Middle frontal gyrus (tissue), 1 donor: Measurements from ENCODE around the gene SNF8.

Source experiments
- DNase-seq: peaks from one replicate; pipeline ENCODE4 v3.0.0-alpha.2; 2015; ENCODE audit warnings: low spot score; ENCODE audit errors: extremely low spot score

The SNF8 gene

GRCh38 chr17:48929812-48930165 is 14.9 kb downstream of the SNF8 start:
- no peak for DNase-seq

DNA sequence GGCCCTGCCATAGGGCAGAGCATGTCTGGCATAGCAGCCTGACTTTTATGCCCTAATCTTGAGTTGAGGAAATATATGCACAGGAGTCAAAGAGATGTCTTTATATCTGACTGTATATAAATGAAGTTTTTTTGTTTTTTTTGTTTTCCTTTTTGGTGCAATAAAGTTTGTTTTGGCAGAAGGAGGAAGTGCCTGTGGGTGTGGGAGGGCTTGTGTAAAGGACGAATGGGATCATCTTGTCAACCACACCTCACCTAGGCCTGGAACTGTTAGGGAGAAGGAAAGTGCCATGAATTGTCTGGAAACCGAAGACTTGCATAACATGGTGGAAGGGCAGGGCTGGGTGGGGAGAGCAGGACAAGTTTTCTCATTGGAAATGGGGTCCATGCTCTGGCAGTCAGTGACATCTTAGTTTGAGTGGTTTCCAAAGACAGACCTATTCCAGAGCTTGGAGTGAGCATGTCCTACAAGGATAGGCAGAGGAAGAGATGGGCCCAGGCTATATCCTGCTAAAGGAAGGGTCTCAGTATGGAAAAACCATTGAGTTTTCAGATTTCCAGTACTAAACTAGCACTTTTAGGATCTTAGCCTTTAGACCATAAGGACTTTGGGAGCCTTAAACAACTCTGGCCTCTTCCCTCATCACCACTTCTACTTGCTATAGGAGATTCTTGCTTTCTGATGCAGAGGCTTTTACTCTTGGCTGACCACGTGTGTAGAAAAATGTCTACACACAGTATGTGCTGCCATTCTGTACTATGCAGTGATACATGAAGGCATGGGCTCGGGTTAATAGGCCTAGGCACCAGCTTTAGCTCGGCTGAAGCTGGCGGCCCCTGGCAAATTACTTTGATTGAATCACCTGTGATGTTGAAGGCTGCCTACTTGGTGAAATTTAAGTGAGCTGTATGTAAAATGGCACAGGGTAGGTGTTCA is 15.5 kb downstream of the SNF8 start:
- no peak for DNase-seq

GRCh38 chr17:48927978-48928745 is 16.5 kb downstream of the SNF8 start:
- DNase-seq: no peak

GRCh38 chr17:48925991-48926342 is 18.7 kb downstream of the SNF8 start:
- DNase-seq: no peak

- no peak for DNase-seq
Observed at GRCh38 chr17:48925251-48925990, 19.2 kb downstream of the SNF8 start.

- no peak for DNase-seq
Observed at GRCh38 chr17:48915459-48916282, 29.0 kb downstream of the SNF8 start.

DNA sequence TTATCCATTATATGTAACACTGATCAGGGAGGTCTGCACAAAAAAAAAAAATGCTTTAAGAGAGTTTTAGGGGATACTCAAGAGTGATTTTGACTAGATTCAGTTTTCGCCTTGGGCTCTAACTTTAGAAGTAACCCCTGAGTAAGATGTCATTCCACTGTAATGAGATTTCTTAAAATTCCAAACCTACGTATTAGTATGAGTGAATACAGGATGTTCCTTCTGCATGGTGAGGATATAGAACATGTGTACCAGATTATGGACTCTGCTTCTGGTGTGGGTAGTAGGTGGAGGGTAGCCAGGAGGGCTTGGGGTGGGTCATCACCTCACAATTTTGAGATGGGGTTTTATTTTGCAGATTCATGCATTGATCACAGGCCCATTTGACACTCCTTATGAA is 32.2 kb downstream of the SNF8 start:
- no peak for DNase-seq

GRCh38 chr17:48910370-48910769 is 34.3 kb downstream of the SNF8 start:
- DNase-seq: no peak

DNA sequence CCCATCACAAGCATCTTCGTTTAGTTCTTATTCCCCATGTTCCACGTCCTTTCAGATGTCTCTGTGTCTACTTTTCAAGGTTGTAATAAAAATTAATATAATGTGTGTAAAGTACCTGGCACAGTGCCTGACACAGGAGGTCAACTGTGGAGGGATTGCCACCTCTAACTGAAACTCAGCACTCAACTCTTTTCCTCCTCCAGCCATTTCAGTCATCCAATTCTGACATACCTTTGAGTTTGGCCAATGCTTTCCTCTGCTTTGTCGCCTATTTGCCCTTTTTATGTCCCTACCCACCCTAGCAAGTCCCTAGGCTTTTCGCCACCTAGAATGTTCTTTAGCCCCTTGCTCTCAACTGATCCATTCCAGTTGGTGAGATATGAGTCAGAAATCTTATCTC is 34.9 kb downstream of the SNF8 start:
- DNase-seq: no peak

- DNase-seq: no peak
Observed at GRCh38 chr17:48908853-48909394, 35.7 kb downstream of the SNF8 start.

- DNase-seq: peak; percentile 85
Observed at GRCh38 chr17:48908047-48908843, 36.4 kb downstream of the SNF8 start, which contains the start of gene UBE2Z. TSS of gene UBE2Z (plus strand) at chr17:48908407. CDS start at chr17:48908504, 97 bp downstream.

DNA sequence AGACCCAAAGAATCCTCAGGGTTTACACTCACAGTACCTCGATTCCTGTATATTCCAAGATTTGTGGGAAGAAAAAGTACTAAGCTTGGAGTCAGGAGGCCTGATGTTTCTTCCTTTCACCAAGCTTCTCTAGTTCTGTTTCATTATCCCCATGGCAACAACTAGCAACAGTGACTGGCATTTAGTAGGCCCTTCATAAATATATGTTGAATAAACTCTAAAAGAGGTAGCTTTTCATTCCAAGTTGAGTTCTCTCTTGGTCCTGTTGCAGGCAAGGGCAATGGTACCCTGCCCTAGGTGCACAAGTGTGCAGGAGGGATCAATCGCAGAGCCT is 37.0 kb downstream of the SNF8 start:
- DNase-seq: peak; percentile 9

DNA sequence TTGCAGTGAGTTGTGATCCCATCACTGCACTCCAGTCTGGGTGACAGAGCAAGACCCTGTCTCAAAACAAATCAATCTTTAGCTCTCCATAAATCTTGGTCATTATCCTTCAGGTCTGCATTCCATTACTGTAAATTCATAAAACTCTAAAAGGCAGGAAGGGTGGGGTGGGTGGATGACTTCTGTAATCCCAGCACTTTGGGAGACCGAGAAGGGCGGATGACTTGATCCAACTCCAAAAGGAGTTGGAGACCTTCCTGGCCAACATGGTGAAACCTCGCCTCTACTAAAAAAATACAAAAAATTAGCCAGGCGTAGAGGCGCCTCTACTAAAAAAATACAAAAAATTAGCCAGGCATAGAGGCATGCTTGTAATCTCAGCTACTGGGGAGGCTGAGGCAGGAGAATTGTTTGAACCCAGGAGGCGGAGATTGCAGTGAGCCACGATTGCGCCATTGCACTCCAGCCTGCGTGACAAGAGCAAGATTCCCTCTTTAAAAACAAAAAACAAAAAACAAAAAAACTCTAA is 38.6 kb downstream of the SNF8 start:
- DNase-seq: no peak

GRCh38 chr17:48904428-48904827 is 40.2 kb downstream of the SNF8 start:
- no peak for DNase-seq

- DNase-seq: no peak
Observed at GRCh38 chr17:48903401-48903800, 41.2 kb downstream of the SNF8 start.

DNA sequence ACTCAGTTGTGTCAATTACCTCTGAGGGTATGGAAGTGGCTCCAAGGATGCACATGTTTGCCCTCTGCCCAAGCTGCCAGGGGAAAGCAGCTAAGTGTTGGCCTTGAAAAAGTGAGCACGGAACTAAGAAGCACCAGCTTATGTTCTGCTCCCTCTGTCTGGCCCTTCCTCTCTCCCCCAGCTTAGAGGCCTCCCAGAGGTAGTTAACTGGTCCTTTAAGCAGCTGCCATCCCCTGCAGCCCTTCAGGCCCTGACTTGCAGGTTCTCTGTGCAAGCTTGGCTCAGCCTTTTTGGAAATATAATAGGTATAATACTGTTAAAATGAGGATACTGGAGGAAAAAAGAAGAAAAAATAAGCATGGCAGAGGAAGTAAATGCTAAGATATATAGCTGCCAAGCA is 43.4 kb downstream of the SNF8 start:
- no peak for DNase-seq

DNA sequence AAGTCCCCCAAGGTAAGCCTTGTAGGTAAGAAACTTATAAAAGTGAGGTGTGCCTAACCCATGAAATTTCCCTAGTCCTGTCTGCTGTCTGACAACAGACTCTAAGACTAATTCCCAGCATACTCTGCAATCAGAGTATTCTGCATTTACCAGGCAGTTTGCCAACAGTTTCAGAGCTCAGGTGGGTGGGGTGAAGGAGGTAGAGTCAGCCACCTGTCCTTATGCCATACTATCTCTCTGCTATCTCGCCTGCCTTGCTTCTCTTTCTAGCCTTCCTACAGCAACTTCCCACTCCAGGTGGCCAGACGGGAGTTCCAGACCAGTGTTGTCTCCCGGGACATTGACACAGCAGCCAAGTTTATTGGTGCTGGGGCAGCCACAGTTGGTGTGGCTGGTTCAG is 49.8 kb downstream of the SNF8 start:
- no peak for DNase-seq

DNA sequence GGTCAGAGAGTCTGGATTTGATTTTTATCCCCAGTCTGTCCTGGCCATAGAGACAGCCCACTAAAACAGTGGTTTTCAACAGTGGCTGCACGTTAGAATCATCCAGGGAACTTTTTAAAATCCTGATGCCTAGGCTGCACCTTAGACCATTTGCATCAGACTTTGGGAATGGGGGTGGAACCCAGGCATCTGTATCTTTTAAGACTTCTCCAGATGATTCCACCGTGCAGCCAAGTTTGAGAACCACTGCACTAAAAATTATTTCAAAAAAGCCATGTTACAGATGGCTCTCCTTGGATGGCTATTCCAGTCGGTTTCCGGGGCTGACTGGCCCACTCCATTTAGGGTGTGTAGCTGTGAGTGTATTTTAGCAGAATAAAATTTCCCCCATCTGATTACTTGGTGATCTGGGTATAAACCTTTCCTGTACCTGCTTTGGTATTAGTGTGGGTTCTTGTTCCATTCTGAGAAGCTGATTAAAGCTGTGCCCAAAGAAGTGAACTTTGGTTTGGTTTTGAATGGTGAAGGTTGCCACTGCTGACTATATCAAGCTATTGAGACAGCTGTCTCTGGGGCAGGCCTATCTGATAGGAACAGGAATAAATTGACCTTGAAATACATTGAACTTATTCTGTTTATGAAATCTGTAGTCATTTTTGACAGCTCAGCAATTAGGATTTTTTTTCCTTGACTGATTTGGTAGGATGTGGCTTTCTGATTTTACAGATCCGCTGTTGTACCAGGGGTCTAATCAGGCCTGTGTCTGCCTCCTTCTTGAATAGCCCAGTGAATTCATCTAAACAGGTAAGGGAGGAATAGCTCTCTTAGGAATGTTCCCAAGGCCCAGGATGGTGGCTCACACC is 50.8 kb downstream of the SNF8 start:
- no peak for DNase-seq
